H1 (cell line): Measurements from ENCODE around the gene SH3PXD2B. TPM values are rescaled to one million over a fixed set of nuclear protein-coding genes. Genes with fewer than 3 reads are reported as not detected.

Experiments
- ASH2L ChIP-seq: fragments of 200-600, 300-600 bp; sonication (generic); IDR thresholded peaks from one replicate; pipeline ENCODE4 v1.7.1; 2017; ENCODE audit warnings: low read length
- BACH1 ChIP-seq: IDR thresholded peaks from 2 replicates; pipeline ENCODE4 v1.6.1; 2012; ENCODE audit warnings: low read length, improper control_type of control experiment
- CBX8 ChIP-seq: fragments of 300-800, 300-1000 bp; sonication (generic); IDR thresholded peaks from 2 replicates; pipeline ENCODE4 v1.7.1; 2016; ENCODE audit warnings: low read depth, low read length, borderline replicate concordance
- EZH2 ChIP-seq: fragments of 200-600 bp; sonication (generic); IDR thresholded peaks from 2 replicates; pipeline ENCODE4 v1.7.1; 2012; ENCODE audit warnings: low read depth, mild to moderate bottlenecking, moderate library complexity, low read length, inconsistent platforms; ENCODE audit not compliant: severe bottlenecking
- SIN3A ChIP-seq, 2 experiments: IDR thresholded peaks in 1 of 2; conservative IDR thresholded peaks in 1 of 2; 2 replicates each; pipeline ENCODE4 v1.6.1; 2011 to 2012; ENCODE audit warnings: low read length in 2 of 2, improper control_type of control experiment in 1 of 2, low read depth in 1 of 2, mild to moderate bottlenecking in 1 of 2
- polyA plus RNA-seq, 7 experiments: library from polyadenylated mRNA; depleted of rRNA in 3 of 7; stranded (reverse) in 5 of 7; unstranded in 2 of 7; fragments of >200 nt in 5 of 7; fragments of 200-250 nt in 2 of 7; gene quantifications; 1 replicate in 5 of 7; 2 replicates in 1 of 7; 4 replicates in 1 of 7; pipeline versions ENCODE4 v1.2.1 to v1.2.3, GENCODE V29; 2011 to 2013; ENCODE audit warnings: missing spikeins in 2 of 7, mixed read lengths in 2 of 7
- total RNA-seq: library from RNA; stranded (reverse); fragmentation: NEBNext Ultra II Directional; extraction: Animal tissue kit (Norgen Biotek cat#: 25700); gene quantifications from 2 replicates; pipeline ENCODE4 v1.2.1, GENCODE V29; 2021

The SH3PXD2B gene
- total and polyA plus RNA-seq, 2 of the 8 experiments (the other 6 are each of a cell fraction or from before 2014, with no cell fraction given), result 32.9 to 72.9 TPM

- TF ChIP-seq ASH2L (no peak), CBX8 (no peak), SIN3A (conservative IDR thresholded peaks at IDR 0.05 in 1 of 2, IDR thresholded peaks at IDR 0.05 in 1 of 2; ENCODE audit: low read depth in 1 of 2, low read length in 2 of 2) (no peak), BACH1 (no peak), EZH2 (no peak)
These were observed 134.4 kb downstream of the SH3PXD2B start (continued) for GRCh38 chr5:172319708-172320441.
